ENCODE data around the gene AKT1. TPM values are rescaled to one million over a fixed set of nuclear protein-coding genes. Genes with fewer than 3 reads are reported as not detected.

Gene AKT1
- total RNA-seq, result 154 and 157 TPM in 2 replicates

GRCh38 chr14:104794993-104795780, at the start of gene AKT1:
Gene AKT1, minus strand, starts transcription at chr14:104795748. Its CDS starts 3,105 bp downstream, at chr14:104792643.

DNA sequence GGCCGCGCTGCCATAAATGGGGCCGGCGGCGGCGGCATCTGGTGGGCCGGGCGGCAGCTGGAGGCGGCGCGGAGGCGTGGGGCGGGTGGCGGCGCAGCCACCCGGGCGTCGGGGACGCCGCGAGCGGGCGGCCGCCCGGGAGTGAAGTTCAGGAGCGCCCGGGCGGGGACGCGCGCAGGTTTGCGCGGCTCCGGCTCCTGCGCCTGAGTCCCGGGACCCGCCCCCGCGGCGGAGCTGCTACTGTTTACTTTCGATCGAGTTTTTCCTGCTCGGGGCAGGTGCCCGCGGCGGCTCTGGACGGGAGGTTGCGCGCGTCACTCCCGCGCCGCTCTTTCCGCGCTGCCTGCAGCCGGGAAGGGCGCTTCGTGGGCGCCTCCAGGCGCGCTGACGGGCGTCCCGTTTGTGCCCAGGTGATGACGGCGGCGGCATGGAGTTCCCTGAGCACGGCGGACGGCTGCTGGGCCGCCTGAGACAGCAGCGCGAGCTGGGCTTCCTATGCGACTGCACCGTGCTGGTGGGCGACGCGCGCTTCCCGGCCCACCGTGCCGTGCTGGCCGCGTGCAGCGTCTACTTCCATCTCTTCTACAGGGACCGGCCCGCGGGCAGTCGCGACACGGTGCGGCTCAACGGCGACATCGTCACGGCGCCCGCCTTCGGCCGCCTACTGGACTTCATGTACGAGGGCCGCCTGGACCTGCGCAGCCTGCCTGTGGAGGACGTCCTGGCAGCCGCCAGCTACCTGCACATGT, 5.4 kb upstream of the AKT1 start, which contains the start of gene ZBTB42:
Gene ZBTB42, plus strand, starts transcription at position 331 of the 749 bp plus-strand sequence. Its CDS starts 97 bp downstream, at position 428.

DNA sequence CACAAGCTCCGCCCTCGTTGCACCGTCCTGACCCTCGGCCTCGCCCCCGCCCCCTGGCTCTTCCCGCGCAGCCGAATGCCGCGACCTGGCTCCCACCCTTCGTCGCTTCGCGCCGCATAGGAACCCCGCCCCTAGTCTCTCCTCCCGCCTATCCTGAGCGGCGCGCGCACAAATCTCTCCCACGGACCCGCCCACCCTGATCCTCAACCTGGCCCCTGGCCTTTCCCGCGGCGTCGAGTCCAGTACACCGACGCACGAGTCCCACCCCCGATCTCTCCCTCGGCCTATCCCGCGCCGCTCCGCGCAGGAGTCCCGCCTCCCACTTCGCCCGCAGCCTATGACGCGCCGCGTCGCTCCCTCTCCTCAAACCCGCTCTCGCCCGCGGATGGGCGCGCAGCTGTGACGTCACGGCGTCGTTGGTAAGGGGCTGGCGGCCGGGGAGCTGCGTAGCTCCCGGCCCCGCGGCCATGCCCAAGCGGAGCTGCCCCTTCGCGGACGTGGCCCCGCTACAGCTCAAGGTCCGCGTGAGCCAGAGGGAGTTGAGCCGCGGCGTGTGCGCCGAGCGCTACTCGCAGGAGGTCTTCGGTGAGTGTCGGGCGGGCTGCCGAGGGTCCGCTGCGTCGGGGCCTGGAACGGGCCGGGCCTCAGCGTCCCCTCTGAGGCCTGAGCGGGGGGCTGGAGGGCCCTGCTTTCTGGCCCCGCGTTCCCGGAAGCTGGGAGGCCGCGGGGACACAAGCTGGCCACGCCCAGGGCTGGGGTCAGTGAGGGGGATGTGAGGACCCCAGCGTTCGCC, 42.6 kb downstream of the AKT1 start, which contains the start of gene SIVA1:
Gene SIVA1, plus strand, starts transcription at position 413 of the 793 bp plus-strand sequence. Its CDS starts 55 bp downstream, at position 468.

GRCh38 chr14:104723651-104724406, 71.7 kb downstream of the AKT1 start, which contains the start of gene ADSS1:
Gene ADSS1, plus strand, starts transcription at chr14:104724229. Its CDS starts 42 bp downstream, at chr14:104724271.

Other genes starting within 250 kb of the AKT1 start
- not detected in 2 replicates for gene C14orf180, start 216.0 kb downstream of the AKT1 start, total RNA-seq
- 0.30 TPM in 1 of 2 replicates, not detected in the other for gene TMEM179, start 191.0 kb downstream of the AKT1 start, total RNA-seq
- 48.4 and 54.0 TPM in 2 replicates for gene INF2, start 106.1 kb downstream of the AKT1 start, total RNA-seq
- gene ADSS1, start 71.5 kb downstream of the AKT1 start, total RNA-seq, result 1.3 and 2.7 TPM in 2 replicates
- gene SIVA1, start 42.6 kb downstream of the AKT1 start, total RNA-seq, result 262 and 277 TPM in 2 replicates
- gene ZBTB42, start 5.4 kb upstream of the AKT1 start, total RNA-seq, result 2.5 and 3.6 TPM in 2 replicates
- 11.6 and 11.9 TPM in 2 replicates for gene CEP170B, start 69.5 kb upstream of the AKT1 start, total RNA-seq
- not detected in 2 replicates for gene PLD4, start 129.1 kb upstream of the AKT1 start, total RNA-seq
- 10.6 and 10.9 TPM in 2 replicates for gene AHNAK2, start 182.6 kb upstream of the AKT1 start, total RNA-seq
- gene CLBA1, start 190.0 kb upstream of the AKT1 start, total RNA-seq, result 4.5 and 6.4 TPM in 2 replicates
- gene CDCA4, start 225.3 kb upstream of the AKT1 start, total RNA-seq, result 38.5 and 38.7 TPM in 2 replicates